Activated T-cell treated with anti-CD3 and anti-CD28 coated beads, Interleukin-2, amount 50 U/mL, for 72 hours (primary cell): ENCODE results near the gene EDN3. TPM values are rescaled to one million over a fixed set of nuclear protein-coding genes. Genes with fewer than 3 reads are reported as not detected.

Experiments used
- ATAC-seq, 2 donors: fragments of 150-1000 bp; cut with Tn5 transposase; replicated peaks in 1 of 2; 2 replicates each; pipeline ENCODE4 v1.10.0; 2021; ENCODE audit warnings: moderate library complexity in 2 of 2, mild to moderate bottlenecking in 1 of 2
- DNase-seq, 2 donors: peaks; one replicate each; pipeline ENCODE4 v3.0.0; 2021 to 2022; ENCODE audit warnings: mixed read lengths in 1 of 2
- H3K27ac Mint-ChIP-seq: one replicate; pipeline ENCODE4 v1.8.0; 2022; ENCODE audit warnings: mild to moderate bottlenecking, moderate library complexity, mixed read lengths
- H3K27me3 Mint-ChIP-seq: one replicate; pipeline ENCODE4 v1.8.0; 2022; ENCODE audit warnings: low read depth, mixed read lengths
- H3K36me3 Mint-ChIP-seq, 2 donors: one replicate each; pipeline ENCODE4 v1.8.0; 2022; ENCODE audit warnings: mixed read lengths in 2 of 2, mild to moderate bottlenecking in 1 of 2; ENCODE audit not compliant: insufficient read depth in 2 of 2
- H3K4me1 Mint-ChIP-seq: one replicate; pipeline ENCODE4 v1.8.0; 2022; ENCODE audit warnings: low read depth, mixed read lengths
- H3K4me3 Mint-ChIP-seq, 2 donors: one replicate each; pipeline ENCODE4 v1.8.0; 2022; ENCODE audit warnings: mild to moderate bottlenecking in 2 of 2, mixed read lengths in 2 of 2, moderate library complexity in 2 of 2
- H3K9me3 Mint-ChIP-seq, 2 donors: one replicate each; pipeline ENCODE4 v1.8.0; 2022; ENCODE audit warnings: mixed read lengths in 2 of 2
- total RNA-seq, 2 donors: library from RNA; stranded (reverse); gene quantifications; one replicate each; pipeline ENCODE4 v1.2.3, GENCODE V29; 2022

Gene EDN3
- total RNA-seq, 2 donors from 2014 or later: not detected

- H3K27ac Mint-ChIP-seq: no peak overlapping the region
- no peaks in the 10 kb centered on the region for H3K27me3 Mint-ChIP-seq
- H3K4me3 Mint-ChIP-seq: no peak overlapping the region
- no peaks in the 10 kb centered on the region for H3K9me3 Mint-ChIP-seq
- no peak for DNase-seq
- ATAC-seq: no peak
- H3K36me3 Mint-ChIP-seq: no peaks in the 10 kb centered on the region
- no peaks in the 10 kb centered on the region for H3K4me1 Mint-ChIP-seq
Measured at GRCh38 chr20:59318201-59318790, 17.9 kb downstream of the EDN3 start.

DNA sequence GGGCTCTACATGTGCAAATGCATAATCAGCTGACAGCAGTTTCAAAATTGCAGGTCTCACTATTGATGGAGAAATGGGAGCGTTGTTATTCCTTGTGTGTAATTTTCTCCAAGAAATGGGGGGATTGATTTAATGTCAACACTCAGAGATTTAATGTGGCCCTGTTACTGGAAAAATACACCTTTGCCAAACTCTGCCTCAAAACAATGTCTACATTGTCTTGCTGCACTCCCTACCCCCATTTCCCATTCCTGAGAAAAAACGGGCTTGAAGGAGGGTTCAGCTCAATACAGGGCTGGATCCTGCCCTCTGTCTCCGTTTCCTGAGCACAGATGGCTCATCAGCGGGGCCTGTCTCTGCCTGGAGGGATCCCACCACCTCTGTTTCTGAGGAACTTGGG, 18.4 kb downstream of the EDN3 start:
- H3K4me3 Mint-ChIP-seq: no peak overlapping the region
- H3K9me3 Mint-ChIP-seq: no peaks in the 10 kb centered on the region
- H3K27me3 Mint-ChIP-seq: no peaks in the 10 kb centered on the region
- no peaks in the 10 kb centered on the region for H3K36me3 Mint-ChIP-seq
- H3K4me1 Mint-ChIP-seq: no peaks in the 10 kb centered on the region
- H3K27ac Mint-ChIP-seq: no peak overlapping the region
- DNase-seq (no peak), ATAC-seq (no peak)

DNA sequence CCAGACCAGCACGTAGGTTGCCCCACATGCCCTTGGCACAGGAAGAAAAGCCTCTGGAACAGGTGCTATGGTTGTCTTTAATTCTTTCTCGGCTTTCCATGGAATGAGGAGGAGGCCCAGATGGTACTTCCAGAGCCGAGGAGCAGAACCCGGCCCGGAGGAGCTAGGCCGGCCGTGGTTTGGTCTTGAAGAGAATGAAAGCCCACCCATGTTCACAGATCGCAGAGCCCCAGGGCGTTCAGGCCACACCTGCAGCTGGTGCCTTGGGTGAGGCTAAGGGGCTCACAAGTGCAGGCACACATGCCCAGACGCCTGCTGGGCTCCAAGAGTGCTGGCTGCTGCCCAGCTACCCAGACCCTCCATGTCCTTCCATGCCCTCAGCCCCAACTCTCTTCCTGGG, 20.0 kb downstream of the EDN3 start:
- H3K4me3 Mint-ChIP-seq: no peak overlapping the region
- H3K27ac Mint-ChIP-seq: no peak overlapping the region
- no peaks in the 10 kb centered on the region for H3K27me3 Mint-ChIP-seq
- ATAC-seq: no peak
- no peak for DNase-seq
- H3K9me3 Mint-ChIP-seq: no peaks in the 10 kb centered on the region
- H3K4me1 Mint-ChIP-seq: no peaks in the 10 kb centered on the region
- H3K36me3 Mint-ChIP-seq: no peaks in the 10 kb centered on the region

- no peaks in the 10 kb centered on the region for H3K9me3 Mint-ChIP-seq
- no peak overlapping the region for H3K4me3 Mint-ChIP-seq
- H3K36me3 Mint-ChIP-seq: no peaks in the 10 kb centered on the region
- ATAC-seq (no peak), DNase-seq (no peak)
- no peak overlapping the region for H3K27ac Mint-ChIP-seq
- no peaks in the 10 kb centered on the region for H3K4me1 Mint-ChIP-seq
- H3K27me3 Mint-ChIP-seq: no peaks in the 10 kb centered on the region
Measured at GRCh38 chr20:59320854-59321647, 20.6 kb downstream of the EDN3 start.

DNA sequence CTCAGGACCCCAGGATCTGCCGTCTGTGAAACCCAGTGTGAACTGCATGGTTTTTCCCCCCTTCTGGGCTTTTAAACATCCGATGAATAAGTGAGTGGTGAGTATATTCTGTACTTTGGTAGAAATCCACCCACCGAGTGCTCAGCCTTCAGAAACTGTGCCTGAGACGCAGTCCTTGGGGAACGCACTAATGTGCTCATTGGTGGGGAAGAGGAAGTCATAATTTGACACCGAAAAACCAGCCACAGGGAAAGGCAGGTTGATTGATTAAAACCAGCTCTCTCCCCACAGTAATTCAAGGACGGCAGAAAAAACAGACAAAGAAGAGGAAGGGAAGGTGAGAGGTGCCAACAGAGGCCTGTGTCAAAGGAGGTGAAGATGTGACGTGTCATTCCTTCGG, 21.7 kb downstream of the EDN3 start:
- H3K27ac Mint-ChIP-seq: no peak overlapping the region
- H3K27me3 Mint-ChIP-seq: no peaks in the 10 kb centered on the region
- ATAC-seq (no peak), DNase-seq (no peak)
- H3K4me3 Mint-ChIP-seq: no peak overlapping the region
- H3K4me1 Mint-ChIP-seq: no peaks in the 10 kb centered on the region
- no peaks in the 10 kb centered on the region for H3K9me3 Mint-ChIP-seq
- no peaks in the 10 kb centered on the region for H3K36me3 Mint-ChIP-seq

DNA sequence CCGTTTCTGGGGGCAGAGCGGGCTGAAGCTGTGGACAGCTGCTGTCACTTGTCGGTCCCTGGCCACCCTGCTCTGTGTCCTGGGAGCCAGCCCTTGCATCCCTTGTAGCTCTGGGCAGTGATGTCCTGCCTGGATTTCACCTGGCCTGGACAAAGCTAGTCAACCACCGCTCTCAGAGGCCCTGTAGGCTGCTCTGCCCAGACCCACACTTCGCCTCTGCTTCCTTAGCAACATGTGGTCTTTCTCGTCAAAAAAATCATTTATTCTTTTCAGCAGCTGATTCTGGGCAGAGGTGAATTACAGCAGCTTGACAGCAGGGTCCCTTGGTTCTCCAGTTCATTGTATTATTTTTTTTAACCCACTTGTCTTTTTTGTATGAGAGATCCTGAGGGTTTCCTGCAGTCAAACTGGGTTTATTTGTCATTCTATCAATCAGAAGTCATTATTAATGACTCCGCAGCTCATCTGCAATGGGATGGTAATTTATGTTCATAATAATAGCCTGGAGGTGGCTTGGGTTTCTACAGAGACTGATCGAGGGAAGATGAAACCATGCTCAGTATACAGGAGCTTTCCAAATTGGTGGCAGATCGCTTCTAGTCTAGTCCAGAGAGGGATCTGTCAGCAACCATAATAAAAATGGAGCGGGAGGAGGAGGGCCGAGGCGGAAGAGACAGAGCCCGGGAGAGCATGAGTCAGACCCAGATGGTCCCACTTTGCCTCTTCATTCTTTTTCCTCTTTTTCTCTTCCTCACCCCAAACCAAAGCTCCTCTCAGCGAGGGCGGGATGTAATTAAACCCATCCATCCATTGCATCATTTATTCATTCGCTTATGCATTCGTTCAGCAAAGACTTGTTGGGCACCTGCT, 22.4 kb downstream of the EDN3 start:
- DNase-seq (no peak), ATAC-seq (no peak)
- Mint-ChIP-seq H3K36me3 (no peaks in the 10 kb centered on the region), H3K27me3 (no peaks in the 10 kb centered on the region), H3K9me3 (no peaks in the 10 kb centered on the region), H3K4me3 (no peak overlapping the region), H3K4me1 (no peaks in the 10 kb centered on the region), H3K27ac (no peak overlapping the region)

GRCh38 chr20:59323731-59324130, 23.3 kb downstream of the EDN3 start:
- no peak for ATAC-seq
- Mint-ChIP-seq H3K27ac (no peak overlapping the region), H3K4me3 (no peak overlapping the region)

GRCh38 chr20:59324521-59325141, 24.2 kb downstream of the EDN3 start:
- Mint-ChIP-seq H3K4me3 (no peak overlapping the region), H3K36me3 (no peaks in the 10 kb centered on the region), H3K27me3 (no peaks in the 10 kb centered on the region)

More at GRCh38 chr20:59323731-59324130, 23.3 kb downstream of the EDN3 start:
- Mint-ChIP-seq H3K9me3 (no peaks in the 10 kb centered on the region), H3K36me3 (no peaks in the 10 kb centered on the region), H3K4me1 (no peaks in the 10 kb centered on the region), H3K27me3 (no peaks in the 10 kb centered on the region)
- no peak for DNase-seq

GRCh38 chr20:59325142-59325523, 24.7 kb downstream of the EDN3 start:
- H3K4me3 Mint-ChIP-seq: no peak overlapping the region
- DNase-seq: no peak
- no peak overlapping the region for H3K27ac Mint-ChIP-seq
- H3K36me3 Mint-ChIP-seq: no peaks in the 10 kb centered on the region
- no peaks in the 10 kb centered on the region for H3K4me1 Mint-ChIP-seq
- no peaks in the 10 kb centered on the region for H3K27me3 Mint-ChIP-seq
- no peaks in the 10 kb centered on the region for H3K9me3 Mint-ChIP-seq
- ATAC-seq: no peak

More at GRCh38 chr20:59324521-59325141, 24.2 kb downstream of the EDN3 start:
- Mint-ChIP-seq H3K4me1 (no peaks in the 10 kb centered on the region), H3K9me3 (no peaks in the 10 kb centered on the region), H3K27ac (no peak overlapping the region)
- ATAC-seq: no peak
- no peak for DNase-seq

- DNase-seq (no peak), ATAC-seq (no peak)
- peaks cover 3% of the 10 kb centered on the region for H3K27me3 Mint-ChIP-seq
- no peak overlapping the region for H3K4me3 Mint-ChIP-seq
- H3K4me1 Mint-ChIP-seq: no peaks in the 10 kb centered on the region
- H3K9me3 Mint-ChIP-seq: no peaks in the 10 kb centered on the region
- no peak overlapping the region for H3K27ac Mint-ChIP-seq
- H3K36me3 Mint-ChIP-seq: no peaks in the 10 kb centered on the region
Measured at GRCh38 chr20:59326188-59326587, 25.8 kb downstream of the EDN3 start.

DNA sequence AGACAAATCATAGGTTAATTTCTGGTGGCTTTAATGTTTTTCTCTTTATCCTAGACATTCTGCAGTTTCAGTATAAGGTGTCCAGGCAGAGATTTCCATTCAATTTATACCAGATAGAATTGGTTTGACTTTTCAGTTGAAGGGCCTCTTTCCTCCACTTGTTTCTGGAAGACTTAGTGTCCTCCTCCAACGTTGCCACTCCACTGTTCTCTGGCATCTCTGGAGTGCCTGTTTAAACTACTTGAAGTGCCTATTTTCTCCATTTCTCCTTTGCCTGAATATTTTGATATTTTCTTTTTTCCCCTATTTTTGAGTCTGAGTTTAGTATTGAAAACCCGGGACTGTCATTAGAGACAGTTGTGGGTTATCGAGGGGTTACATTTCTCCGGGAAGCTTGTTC, 27.7 kb downstream of the EDN3 start:
- ATAC-seq: no peak
- no peak overlapping the region for H3K27ac Mint-ChIP-seq
- DNase-seq: no peak
- H3K4me1 Mint-ChIP-seq: no peaks in the 10 kb centered on the region
- H3K27me3 Mint-ChIP-seq: peaks cover 11% of the 10 kb centered on the region
- H3K4me3 Mint-ChIP-seq: no peak overlapping the region
- no peaks in the 10 kb centered on the region for H3K36me3 Mint-ChIP-seq
- H3K9me3 Mint-ChIP-seq: no peaks in the 10 kb centered on the region

DNA sequence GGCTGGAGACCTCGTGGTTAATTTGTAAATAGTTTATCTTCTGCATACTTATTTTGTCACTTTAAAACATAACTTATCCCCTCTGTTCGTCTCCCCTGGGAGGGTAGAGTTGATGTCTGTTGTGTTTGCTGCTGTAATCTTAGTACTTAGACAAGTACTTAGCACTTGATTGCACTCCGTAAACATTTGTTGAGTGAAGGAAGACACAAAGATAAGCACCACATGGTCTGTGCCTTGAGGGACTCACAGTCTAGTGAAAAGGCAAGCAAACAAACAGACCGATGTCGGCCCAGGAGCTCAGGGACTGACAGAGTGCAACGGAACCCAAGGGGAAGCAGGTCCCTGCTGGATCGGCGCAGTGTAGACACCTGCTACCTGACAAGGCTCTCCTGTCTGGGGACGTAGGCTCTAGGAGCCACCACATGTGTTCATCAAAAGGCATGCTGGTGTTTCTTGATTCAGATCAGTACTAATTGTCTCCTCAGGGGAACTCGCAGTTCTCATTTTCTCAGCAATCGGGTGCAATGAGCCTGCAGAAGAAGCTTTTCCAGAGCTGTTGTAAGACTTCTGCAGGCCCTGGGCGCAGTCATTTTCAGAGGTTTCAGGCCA, 31.4 kb downstream of the EDN3 start:
- Mint-ChIP-seq H3K27me3 (peaks cover 20% of the 10 kb centered on the region), H3K4me3 (no peak overlapping the region), H3K9me3 (no peaks in the 10 kb centered on the region), H3K27ac (no peak overlapping the region), H3K36me3 (no peaks in the 10 kb centered on the region), H3K4me1 (no peaks in the 10 kb centered on the region)
- DNase-seq (no peak), ATAC-seq (no peak)
